Measurements from ENCODE around the gene PRR20G. TPM values are rescaled to one million over a fixed set of nuclear protein-coding genes. Genes with fewer than 3 reads are reported as not detected.
A peak's percentile ranks its signal among the peaks of the same experiment; 100 is the strongest.

PRR20G gene
- total RNA-seq, 1 donor from 2014 or later = not detected

DNA sequence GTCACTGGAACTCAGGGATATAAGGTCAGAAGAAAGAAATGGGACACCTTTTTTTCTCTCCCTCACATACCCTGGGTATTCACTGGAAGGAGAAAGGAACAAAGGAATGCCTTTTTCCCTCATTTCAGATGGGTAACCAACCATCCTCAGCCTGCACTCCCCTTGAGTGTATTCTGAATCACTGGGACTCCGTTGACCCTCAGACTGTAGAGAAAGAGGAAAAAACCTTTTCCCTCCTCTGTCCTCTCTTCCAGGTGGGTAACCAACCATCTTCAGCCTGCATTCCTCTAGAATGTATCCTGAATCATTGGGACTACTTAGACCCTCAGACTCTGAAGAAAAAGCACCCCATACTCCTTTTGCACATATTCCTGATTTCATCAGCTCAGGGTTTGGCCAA lies 11.4 kb downstream of the PRR20G start:
- H3K9me3 ChIP-seq = no peaks in the 10 kb centered on the region
- TF ChIP-seq POLR2AphosphoS5 (IDR thresholded peaks at IDR 0.05; ENCODE audit: insufficient read depth in 1 of 2, low read depth in 1 of 2) (no peak), POLR2A (IDR thresholded peaks at IDR 0.05) (no peak)
- TF ChIP-seq, protein P1, sequence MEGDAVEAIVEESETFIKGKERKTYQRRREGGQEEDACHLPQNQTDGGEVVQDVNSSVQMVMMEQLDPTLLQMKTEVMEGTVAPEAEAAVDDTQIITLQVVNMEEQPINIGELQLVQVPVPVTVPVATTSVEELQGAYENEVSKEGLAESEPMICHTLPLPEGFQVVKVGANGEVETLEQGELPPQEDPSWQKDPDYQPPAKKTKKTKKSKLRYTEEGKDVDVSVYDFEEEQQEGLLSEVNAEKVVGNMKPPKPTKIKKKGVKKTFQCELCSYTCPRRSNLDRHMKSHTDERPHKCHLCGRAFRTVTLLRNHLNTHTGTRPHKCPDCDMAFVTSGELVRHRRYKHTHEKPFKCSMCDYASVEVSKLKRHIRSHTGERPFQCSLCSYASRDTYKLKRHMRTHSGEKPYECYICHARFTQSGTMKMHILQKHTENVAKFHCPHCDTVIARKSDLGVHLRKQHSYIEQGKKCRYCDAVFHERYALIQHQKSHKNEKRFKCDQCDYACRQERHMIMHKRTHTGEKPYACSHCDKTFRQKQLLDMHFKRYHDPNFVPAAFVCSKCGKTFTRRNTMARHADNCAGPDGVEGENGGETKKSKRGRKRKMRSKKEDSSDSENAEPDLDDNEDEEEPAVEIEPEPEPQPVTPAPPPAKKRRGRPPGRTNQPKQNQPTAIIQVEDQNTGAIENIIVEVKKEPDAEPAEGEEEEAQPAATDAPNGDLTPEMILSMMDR (IDR thresholded peaks at IDR 0.05) = no peak
- H3K4me3 ChIP-seq = no peak overlapping the region
- no peaks in the 10 kb centered on the region for H3K36me3 ChIP-seq
- no peaks in the 10 kb centered on the region for H3K4me1 ChIP-seq
- DNase-seq (ENCODE audit: extremely low spot score in 2 of 2) = no peak
- no peak overlapping the region for H3K27ac ChIP-seq
- intact Hi-C loops (cut with DNase I) = no loop called here
- no peaks in the 10 kb centered on the region for H3K27me3 ChIP-seq

DNA sequence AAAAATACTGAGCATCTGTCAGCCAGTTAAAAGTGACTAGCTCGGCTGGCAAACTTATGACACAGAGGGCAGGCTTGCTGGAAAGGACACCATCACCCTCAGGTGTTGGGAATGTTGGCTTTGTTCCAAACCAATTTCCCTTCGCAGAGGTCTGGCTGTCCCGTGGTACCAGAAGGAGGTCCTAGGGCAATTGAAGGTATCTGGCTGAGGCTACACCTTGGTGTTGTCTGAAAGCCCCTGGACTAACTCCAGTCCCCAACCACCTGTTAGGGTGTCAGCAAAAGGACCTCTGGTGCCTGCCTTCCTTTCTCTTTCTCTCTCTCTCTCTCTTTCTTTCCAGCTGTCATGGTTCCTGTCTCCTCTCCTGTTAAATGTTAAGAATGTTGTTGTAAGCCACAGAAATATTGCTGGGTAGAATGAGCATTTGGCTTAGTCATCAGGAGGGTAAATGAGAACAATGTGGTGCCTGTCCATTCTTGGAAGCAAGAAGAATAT lies 12.5 kb downstream of the PRR20G start:
- no peak overlapping the region for H3K27ac ChIP-seq
- no peaks in the 10 kb centered on the region for H3K9me3 ChIP-seq
- H3K4me1 ChIP-seq = no peaks in the 10 kb centered on the region
- no peak overlapping the region for H3K4me3 ChIP-seq
- TF ChIP-seq POLR2A (IDR thresholded peaks at IDR 0.05) (no peak), POLR2AphosphoS5 (IDR thresholded peaks at IDR 0.05; ENCODE audit: insufficient read depth in 1 of 2, low read depth in 1 of 2) (no peak)
- TF ChIP-seq, protein P1 (IDR thresholded peaks at IDR 0.05) = no peak
- no peaks in the 10 kb centered on the region for H3K27me3 ChIP-seq
- intact Hi-C loops (cut with DNase I) = no loop called here
- no peaks in the 10 kb centered on the region for H3K36me3 ChIP-seq
- DNase-seq (ENCODE audit: extremely low spot score in 2 of 2) = no peak

DNA sequence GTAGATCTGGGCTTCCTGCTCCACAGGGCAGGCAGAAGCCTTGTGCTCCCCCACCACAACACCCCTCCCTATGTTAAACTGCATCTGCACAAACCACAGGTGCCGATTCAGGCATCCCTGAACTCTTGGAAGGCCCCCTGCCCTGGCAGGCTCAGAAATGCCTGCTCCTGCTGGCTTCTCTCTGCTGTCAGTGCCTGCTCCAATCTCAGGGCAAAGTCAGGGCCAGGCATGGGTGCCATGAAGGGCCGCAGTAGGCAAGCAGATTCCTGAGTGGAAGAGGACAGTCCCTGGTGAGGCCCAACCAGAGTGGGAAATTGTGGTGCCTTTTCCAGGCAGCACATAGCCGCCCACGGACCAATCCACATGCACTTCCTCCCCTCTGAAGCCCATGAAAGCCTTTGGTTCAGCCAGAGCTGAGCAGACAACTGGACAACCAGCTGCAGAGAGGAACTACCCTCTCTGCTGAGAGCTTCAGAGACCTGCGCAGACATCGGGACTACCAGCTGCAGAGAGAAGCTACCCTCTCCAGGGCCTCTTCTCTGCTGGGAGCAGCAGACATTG lies 13.6 kb downstream of the PRR20G start:
- DNase-seq (ENCODE audit: extremely low spot score in 2 of 2) = no peak
- H3K36me3 ChIP-seq = no peaks in the 10 kb centered on the region
- no peaks in the 10 kb centered on the region for H3K27me3 ChIP-seq
- no peaks in the 10 kb centered on the region for H3K4me1 ChIP-seq
- no peak overlapping the region for H3K27ac ChIP-seq
- no peak overlapping the region for H3K4me3 ChIP-seq
- TF ChIP-seq, protein P1 (IDR thresholded peaks at IDR 0.05) = no peak
- no peak for TF ChIP-seq POLR2AphosphoS5 (IDR thresholded peaks at IDR 0.05; ENCODE audit: insufficient read depth in 1 of 2, low read depth in 1 of 2)
- TF ChIP-seq POLR2A (IDR thresholded peaks at IDR 0.05) = no peak
- H3K9me3 ChIP-seq = no peaks in the 10 kb centered on the region
- intact Hi-C loops (cut with DNase I) = no loop called here

DNA sequence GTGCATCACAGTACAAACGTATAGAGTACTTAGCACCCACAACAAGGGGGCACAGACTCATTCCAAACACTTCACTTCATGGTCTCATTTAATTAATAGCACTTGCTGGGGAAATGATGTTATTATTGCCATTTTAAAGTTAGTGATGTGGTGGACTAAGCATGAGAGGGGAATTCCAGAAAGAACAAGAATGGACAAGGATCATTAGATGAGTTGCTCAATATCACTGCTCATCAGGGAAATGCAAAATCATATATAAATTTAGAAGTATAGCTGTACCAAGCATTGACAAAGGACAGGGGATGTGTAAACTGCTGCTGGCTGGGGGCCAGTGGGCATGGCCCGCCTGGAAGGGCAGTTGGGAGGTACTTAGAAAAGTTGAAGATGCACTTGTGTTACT lies 14.6 kb downstream of the PRR20G start:
- TF ChIP-seq POLR2A (IDR thresholded peaks at IDR 0.05) (no peak), POLR2AphosphoS5 (IDR thresholded peaks at IDR 0.05; ENCODE audit: insufficient read depth in 1 of 2, low read depth in 1 of 2) (no peak)
- TF ChIP-seq, protein P1 (IDR thresholded peaks at IDR 0.05) = no peak

DNA sequence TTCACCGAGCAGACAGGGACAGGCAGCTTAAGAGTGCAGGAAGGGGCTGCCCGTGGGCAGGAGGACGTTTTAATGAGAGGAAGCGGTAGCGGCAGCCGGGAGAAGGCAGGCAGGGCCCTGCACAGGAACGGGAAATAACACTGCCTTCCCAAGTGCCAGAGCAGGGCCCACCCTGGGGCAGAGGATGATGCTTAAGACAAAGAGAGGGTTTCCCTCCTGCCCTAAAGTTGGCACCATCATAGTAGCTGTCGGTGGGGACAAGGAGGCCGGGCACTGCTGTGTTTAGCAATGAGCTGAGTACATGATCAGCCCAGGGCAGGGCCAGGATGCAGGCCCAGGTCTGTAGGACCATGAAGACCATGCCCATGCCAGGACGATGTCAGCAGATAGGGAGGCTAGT lies 21.7 kb downstream of the PRR20G start:
- Histone ChIP-seq H3K4me1 (peaks cover 5% of the 10 kb centered on the region), H3K4me3 (no peak overlapping the region), H3K36me3 (no peaks in the 10 kb centered on the region), H3K9me3 (no peaks in the 10 kb centered on the region), H3K27me3 (no peaks in the 10 kb centered on the region), H3K27ac (no peak overlapping the region)
- TF ChIP-seq POLR2AphosphoS5 (IDR thresholded peaks at IDR 0.05; ENCODE audit: insufficient read depth in 1 of 2, low read depth in 1 of 2) = no peak
- TF ChIP-seq, protein P1 (IDR thresholded peaks at IDR 0.05) = no peak
- no peak for TF ChIP-seq POLR2A (IDR thresholded peaks at IDR 0.05)
- DNase-seq (ENCODE audit: extremely low spot score in 2 of 2) = peak in 1 of 2 donors; percentile 76
- intact Hi-C loops (cut with DNase I) = no loop called here

More for the DNA sequence above, 14.6 kb downstream of the PRR20G start:
- DNase-seq (ENCODE audit: extremely low spot score in 2 of 2) = no peak
- Histone ChIP-seq H3K27me3 (no peaks in the 10 kb centered on the region), H3K27ac (no peak overlapping the region), H3K9me3 (no peaks in the 10 kb centered on the region), H3K4me1 (no peaks in the 10 kb centered on the region), H3K36me3 (no peaks in the 10 kb centered on the region), H3K4me3 (no peak overlapping the region)
- intact Hi-C loops (cut with DNase I) = no loop called here

All from vagina (tissue), 2 donors.